Measurements from ENCODE around the gene SLC6A7.

Gene SLC6A7

GRCh38 chr5:150189728-150190502 lies at the start of gene SLC6A7:
TSS of gene SLC6A7 (plus strand) at chr5:150190062. CDS start at chr5:150190328, 266 bp downstream.
- DNase-seq: no peak

GRCh38 chr5:150140830-150141229 lies 49.0 kb upstream of the SLC6A7 start:
- no peak for DNase-seq

- DNase-seq: no peak
These were observed 48.2 kb upstream of the SLC6A7 start for GRCh38 chr5:150141544-150142184.

- DNase-seq: no peak
These were observed 47.5 kb upstream of the SLC6A7 start for GRCh38 chr5:150142185-150142958.

GRCh38 chr5:150142959-150143349 lies 46.9 kb upstream of the SLC6A7 start:
- DNase-seq: no peak

GRCh38 chr5:150143350-150144245 lies 46.3 kb upstream of the SLC6A7 start:
- no peak for DNase-seq

GRCh38 chr5:150144246-150144801 lies 45.5 kb upstream of the SLC6A7 start:
- no peak for DNase-seq

GRCh38 chr5:150144879-150145278 lies 45.0 kb upstream of the SLC6A7 start:
- DNase-seq: no peak

GRCh38 chr5:150146235-150146634 lies 43.6 kb upstream of the SLC6A7 start:
- DNase-seq: no peak

GRCh38 chr5:150146862-150147601 lies 42.8 kb upstream of the SLC6A7 start:
- no peak for DNase-seq

- no peak for DNase-seq
These were observed 42.2 kb upstream of the SLC6A7 start for GRCh38 chr5:150147670-150148069.

- no peak for DNase-seq
These were observed 41.5 kb upstream of the SLC6A7 start for GRCh38 chr5:150148117-150148927.

- DNase-seq: no peak
These were observed 40.2 kb upstream of the SLC6A7 start for GRCh38 chr5:150149618-150150017.

GRCh38 chr5:150152636-150153462 lies 37.0 kb upstream of the SLC6A7 start:
- no peak for DNase-seq

GRCh38 chr5:150153483-150153882 lies 36.4 kb upstream of the SLC6A7 start:
- no peak for DNase-seq

GRCh38 chr5:150153957-150154617 lies 35.8 kb upstream of the SLC6A7 start:
- DNase-seq: no peak

GRCh38 chr5:150154618-150155128 lies 35.2 kb upstream of the SLC6A7 start:
- no peak for DNase-seq

- peak; percentile 5 for DNase-seq
These were observed 34.4 kb upstream of the SLC6A7 start, which contains the start of gene PDGFRB for GRCh38 chr5:150155258-150156026. TSS of gene PDGFRB (minus strand) at chr5:150155845. CDS start at chr5:150137047, 18,798 bp downstream.

All from activated naive CD4-positive, alpha-beta T cell treated with Interleukin-2 at 50 U/mL for 16 hours (primary cell).